Heart right ventricle (tissue), 16 donors: ENCODE data around the gene SPATA6L. TPM values are rescaled to one million over a fixed set of nuclear protein-coding genes. Genes with fewer than 3 reads are reported as not detected.
A peak's percentile ranks its signal among the peaks of the same experiment; 100 is the strongest.
"Not testable (repeated sequence)": the region's sequence is repeated elsewhere in the genome, so short reads cannot be mapped to it uniquely, and the experiment has no call there.

ENCODE experiments used
- ATAC-seq, 8 donors: fragments of 200-7000 bp; cut with Tn5 transposase; one replicate each; pipeline ENCODE4 v1.9.1; 2020; ENCODE audit warnings: mild to moderate bottlenecking in 8 of 8, moderate library complexity in 8 of 8, moderate number of reproducible peaks in 1 of 8
- DNase-seq, 2 donors: peaks; one replicate each; pipeline ENCODE4 v3.0.0-alpha.2; 2020
- H3K27ac ChIP-seq, 10 donors: fragments of 200-600 bp; sonication (generic) in 2 of 10; one replicate each; pipeline versions ENCODE4 v1.5.0 to v1.8.0; 2020 to 2022; ENCODE audit warnings: mild to moderate bottlenecking in 3 of 10
- H3K27me3 ChIP-seq, 7 donors: fragments of 200-600 bp; one replicate each; pipeline ENCODE4 v1.8.0; 2021 to 2022; ENCODE audit warnings: mild to moderate bottlenecking in 2 of 7
- H3K36me3 ChIP-seq, 9 donors: fragments of 200-600 bp; sonication (generic) in 1 of 9; one replicate each; pipeline versions ENCODE4 v1.5.0 to v1.8.0; 2020 to 2022; ENCODE audit warnings: mild to moderate bottlenecking in 2 of 9
- H3K4me1 ChIP-seq, 9 donors: fragments of 200-600 bp; sonication (generic) in 1 of 9; one replicate each; pipeline versions ENCODE4 v1.5.0 to v1.8.0; 2020 to 2022; ENCODE audit warnings: mild to moderate bottlenecking in 4 of 9
- H3K4me3 ChIP-seq, 10 donors: fragments of 200-600 bp; sonication (generic) in 2 of 10; one replicate each; pipeline versions ENCODE4 v1.5.0 to v1.8.0; 2020 to 2022; ENCODE audit warnings: mild to moderate bottlenecking in 7 of 10, moderate library complexity in 2 of 10
- H3K9me3 ChIP-seq, 11 donors: fragments of 200-600 bp in 10 of 11; sonication (generic) in 2 of 11; one replicate each; pipeline versions ENCODE4 v1.5.0 to v1.8.0; 2013 to 2022; ENCODE audit warnings: mild to moderate bottlenecking in 2 of 11, control low read depth in 1 of 11, moderate library complexity in 1 of 11
- CTCF ChIP-seq, 9 donors: fragments of 200-600 bp; sonication (generic) in 2 of 9; IDR thresholded peaks; one replicate each; pipeline versions ENCODE4 v1.5.0 to v1.8.0; 2021 to 2022; ENCODE audit warnings: antibody characterized with exemption in 9 of 9, mild to moderate bottlenecking in 5 of 9, moderate library complexity in 1 of 9
- WGBS, 2 donors: extraction: QIAGEN DNeasy Blood & Tissue Kit; methylation state at CpG; one replicate each; pipeline ENCODE4 v1.1.7; 2013; ENCODE audit warnings: inconsistent platforms in 1 of 2; 5-methylcytosine and 5-hydroxymethylcytosine counted together
- intact Hi-C, 10 donors: fragments of 100-400 bp; cut with DNase I; formaldehyde crosslinking; loops; one replicate each; pipeline versions ENCODE4 v1.11.1 to v1.14.2; 2022
- polyA plus RNA-seq, 2 donors: library from polyadenylated mRNA; stranded (reverse); fragments of 200-250 nt; gene quantifications; one replicate each; pipeline ENCODE4 v1.2.3, GENCODE V29; 2013
- total RNA-seq, 10 donors: library from RNA; stranded (reverse); fragmentation: NEBNext Ultra II Directional in 3 of 10; extraction: Animal tissue kit (Norgen Biotek cat#: 25700) in 3 of 10; gene quantifications; one replicate each; pipeline versions ENCODE4 v1.2.1 to v1.2.4, GENCODE V29; 2021 to 2023
- donor health status: Arrhythmogenic right ventricular cardiomyopathy.
- donor health status: ischemic (EF 13 %, LVEDD 7.1; RV severe dilation, severe dysfunction).
- donor health status: healthy with polysubstance abuse.
- donor health status: DM: no; HTN: yes; CAD: no.
- donor health status: DM: no; HTN: no; CAD: no.
- donor health status: ischemic (EF 25% LVEDD 6.9; RV normal size, moderate dysfunction).
- donor health status: ischemic (EF 25% LVEDD 5.7; RV mildly dilated, moderate dysfunction).
- donor health status: healthy.
- donor health status: DM: yes; HTN: yes; CAD: no.
- donor health status: Ischemic cardiomyopathy.
- donor health status: ischemic (EF 35%, LVEDD 5.7; RV mildly dilated, moderate dysfunction).
- donor health status: nonischemic (EF 11% LVEDD 7.7; RV severe dilation, severe dysfunction).
- donor health status: DM: yes; HTN: yes; CAD: no.
- donor health status: PGD.
- donor health status: ischemic (EF 29% LVEDD 5.4; RV normal size, mild dysfunction).
- donor health status: nonischemic (EF 23%, LVEDD 6.1; RV moderate dilation, normal function).

SPATA6L gene
- total and polyA plus RNA-seq, 12 donors, result 0.36 to 1.9 (median 1.1) TPM

GRCh38 chr9:4662108-4662988 is 3.9 kb downstream of the SPATA6L start, which contains the start of gene PLPP6:
TSS of gene PLPP6 (plus strand) at chr9:4662294. CDS start at chr9:4662376, 82 bp downstream.
- Histone ChIP-seq H3K27me3 (no peaks in the 10 kb centered on the region), H3K4me1 (peaks cover 0 to 56% (median 43%) of the 10 kb centered on the region in 9 donors), H3K27ac (peak within 1 kb of the TSS; percentile 30 to 91 (median 84)), H3K9me3 (no peaks in the 10 kb centered on the region), H3K4me3 (peak within 1 kb of the TSS; percentile 75 to 97 (median 90)), H3K36me3 (no peaks in the 10 kb centered on the region)
- ATAC-seq (peak; percentile 94 to 97 (median 95)), DNase-seq (peak; percentile 88 to 89)
- intact Hi-C loops, result loop anchor here in 5 of 10 donors (1.0 to 10.0 kb wide), 4 partner anchors 17 to 322 kb away; partner anchors contain the start of genes AK3 (in 3 of the 5), CDC37L1 (in 1 of the 5) and JAK2 (in 1 of the 5)
- 4% methylated on average over 67 to 70 of the region's 70 CpGs for WGBS, 2 donors
- TF ChIP-seq CTCF (IDR thresholded peaks at IDR 0.05), result peak; percentile 24 to 74 (median 58)

GRCh38 chr9:4661611-4662010 is 4.7 kb downstream of the SPATA6L start:
- no peaks in the 10 kb centered on the region for H3K9me3 ChIP-seq
- H3K36me3 ChIP-seq, result no peaks in the 10 kb centered on the region
- intact Hi-C loops, result loop anchor here in 5 of 10 donors (1.0 to 10.0 kb wide), 4 partner anchors 18 to 323 kb away; partner anchors contain the start of genes AK3 (in 3 of the 5), CDC37L1 (in 1 of the 5) and JAK2 (in 1 of the 5)
- peak overlapping the region in 7 of 10 donors; percentile 68 to 91 (median 86) for H3K27ac ChIP-seq
- 9 to 11% methylated on average over 5 of the region's 5 CpGs for WGBS, 2 donors
- no peak for TF ChIP-seq CTCF (IDR thresholded peaks at IDR 0.05)
- peaks cover 0 to 53% (median 43%) of the 10 kb centered on the region in 9 donors for H3K4me1 ChIP-seq
- ATAC-seq (no peak), DNase-seq (no peak)
- H3K27me3 ChIP-seq, result no peaks in the 10 kb centered on the region
- H3K4me3 ChIP-seq, result peak overlapping the region; percentile 75 to 97 (median 90)

GRCh38 chr9:4661165-4661564 is 5.1 kb downstream of the SPATA6L start:
- no peaks in the 10 kb centered on the region for H3K27me3 ChIP-seq
- DNase-seq (no peak), ATAC-seq (peak in 1 of 8 donors; percentile 31)
- no peak for TF ChIP-seq CTCF (IDR thresholded peaks at IDR 0.05)
- 77 to 95% methylated on average over 1 of the region's 1 CpG for WGBS, 2 donors
- intact Hi-C loops, result loop anchor here in 4 of 10 donors (5.0 to 10.0 kb wide), 2 partner anchors 81 to 324 kb away; partner anchors contain the start of genes AK3 (in 3 of the 4) and JAK2 (in 1 of the 4)
- H3K9me3 ChIP-seq, result no peaks in the 10 kb centered on the region
- H3K4me3 ChIP-seq, result peak overlapping the region in 1 of 10 donors; percentile 89
- H3K4me1 ChIP-seq, result peaks cover 0 to 50% (median 43%) of the 10 kb centered on the region in 9 donors
- no peaks in the 10 kb centered on the region for H3K36me3 ChIP-seq
- peak overlapping the region in 3 of 10 donors; percentile 5 to 87 (median 85) for H3K27ac ChIP-seq

- H3K4me3 ChIP-seq, H3K27me3 ChIP-seq, H3K9me3 ChIP-seq, H3K27ac ChIP-seq, ATAC-seq, DNase-seq, H3K36me3 ChIP-seq: not testable (repeated sequence)
- WGBS, 2 donors, result 79 to 90% methylated on average over 4 of the region's 5 CpGs
- intact Hi-C loops, result loop anchor here in 4 of 10 donors (5.0 to 10.0 kb wide), 2 partner anchors 82 to 324 kb away; partner anchors contain the start of genes AK3 (in 3 of the 4) and JAK2 (in 1 of the 4)
- H3K4me1 ChIP-seq, result peaks cover 0 to 45% (median 40%) of the 10 kb centered on the region in 9 donors
Observed at GRCh38 chr9:4660665-4661064, 5.6 kb downstream of the SPATA6L start.
